Memory B cell (primary cell): ENCODE results near the gene ACAP2.
A peak's percentile ranks its signal among the peaks of the same experiment; 100 is the strongest.

Experiments
- ATAC-seq: fragments of 150-1000 bp; cut with Tn5 transposase; 2 replicates; pipeline ENCODE4 v1.10.0; 2021; ENCODE audit warnings: low read depth, mild to moderate bottlenecking, moderate library complexity
- DNase-seq, 2 donors: peaks; one replicate each; pipeline ENCODE4 v3.0.0; 2022; ENCODE audit warnings: low spot score in 2 of 2
- H3K27ac Mint-ChIP-seq: one replicate; pipeline ENCODE4 v1.8.0; 2022; ENCODE audit warnings: mild to moderate bottlenecking, moderate library complexity, mixed read lengths
- H3K27me3 Mint-ChIP-seq: one replicate; pipeline ENCODE4 v1.8.0; 2022; ENCODE audit warnings: mixed read lengths
- H3K36me3 Mint-ChIP-seq: one replicate; pipeline ENCODE4 v1.8.0; 2022; ENCODE audit warnings: mild to moderate bottlenecking, mixed read lengths
- H3K4me1 Mint-ChIP-seq: one replicate; pipeline ENCODE4 v1.8.0; 2022; ENCODE audit warnings: mixed read lengths
- H3K4me3 Mint-ChIP-seq: one replicate; pipeline ENCODE4 v1.8.0; 2022; ENCODE audit warnings: mild to moderate bottlenecking, moderate library complexity, mixed read lengths
- H3K9me3 Mint-ChIP-seq: one replicate; pipeline ENCODE4 v1.8.0; 2022; ENCODE audit warnings: mixed read lengths

ACAP2 gene

GRCh38 chr3:195451373-195452015 lies 8.7 kb upstream of the ACAP2 start:
- no peak overlapping the region for H3K4me3 Mint-ChIP-seq
- peaks cover 5% of the 10 kb centered on the region for H3K4me1 Mint-ChIP-seq
- peaks cover 2% of the 10 kb centered on the region for H3K36me3 Mint-ChIP-seq
- DNase-seq, result no peak
- peaks cover 2% of the 10 kb centered on the region for H3K9me3 Mint-ChIP-seq
- H3K27ac Mint-ChIP-seq, result no peak overlapping the region
- peaks cover 2% of the 10 kb centered on the region for H3K27me3 Mint-ChIP-seq
- ATAC-seq, result no peak

GRCh38 chr3:195450731-195451229 lies 8.0 kb upstream of the ACAP2 start:
- Mint-ChIP-seq H3K27ac (no peak overlapping the region), H3K4me1 (peaks cover 10% of the 10 kb centered on the region), H3K36me3 (peaks cover 2% of the 10 kb centered on the region), H3K9me3 (peaks cover 2% of the 10 kb centered on the region), H3K27me3 (peaks cover 2% of the 10 kb centered on the region), H3K4me3 (no peak overlapping the region)
- ATAC-seq (no peak), DNase-seq (no peak)

- DNase-seq (no peak), ATAC-seq (no peak)
- Mint-ChIP-seq H3K27ac (no peak overlapping the region), H3K4me1 (peaks cover 19% of the 10 kb centered on the region), H3K4me3 (no peak overlapping the region), H3K9me3 (no peaks in the 10 kb centered on the region), H3K27me3 (no peaks in the 10 kb centered on the region), H3K36me3 (no peaks in the 10 kb centered on the region)
Observed at GRCh38 chr3:195448205-195448875, 5.5 kb upstream of the ACAP2 start.

- DNase-seq (no peak), ATAC-seq (no peak)
- no peaks in the 10 kb centered on the region for H3K36me3 Mint-ChIP-seq
- no peaks in the 10 kb centered on the region for H3K9me3 Mint-ChIP-seq
- no peaks in the 10 kb centered on the region for H3K27me3 Mint-ChIP-seq
- no peak overlapping the region for H3K27ac Mint-ChIP-seq
- peaks cover 21% of the 10 kb centered on the region for H3K4me1 Mint-ChIP-seq
- no peak overlapping the region for H3K4me3 Mint-ChIP-seq
Observed at GRCh38 chr3:195447201-195447600, 4.4 kb upstream of the ACAP2 start.

GRCh38 chr3:195446359-195446758 lies 3.5 kb upstream of the ACAP2 start:
- no peak for DNase-seq
- no peaks in the 10 kb centered on the region for H3K36me3 Mint-ChIP-seq
- peaks cover 27% of the 10 kb centered on the region for H3K4me1 Mint-ChIP-seq
- peak overlapping the region; percentile 0 for H3K27ac Mint-ChIP-seq
- no peaks in the 10 kb centered on the region for H3K27me3 Mint-ChIP-seq
- H3K9me3 Mint-ChIP-seq, result no peaks in the 10 kb centered on the region
- H3K4me3 Mint-ChIP-seq, result no peak overlapping the region
- no peak for ATAC-seq

- Mint-ChIP-seq H3K9me3 (no peaks in the 10 kb centered on the region), H3K27me3 (no peaks in the 10 kb centered on the region), H3K4me3 (no peak overlapping the region), H3K27ac (peak overlapping the region; percentile 0), H3K4me1 (peaks cover 24% of the 10 kb centered on the region), H3K36me3 (no peaks in the 10 kb centered on the region)
- ATAC-seq (no peak), DNase-seq (no peak)
Observed at GRCh38 chr3:195445885-195446284, 3.1 kb upstream of the ACAP2 start.

GRCh38 chr3:195443391-195443989 lies 670 bp upstream of the ACAP2 start:
- no peaks in the 10 kb centered on the region for H3K36me3 Mint-ChIP-seq
- no peaks in the 10 kb centered on the region for H3K9me3 Mint-ChIP-seq
- peak overlapping the region; percentile 98 for H3K4me3 Mint-ChIP-seq
- H3K27me3 Mint-ChIP-seq, result no peaks in the 10 kb centered on the region
- ATAC-seq (no peak), DNase-seq (no peak)
- peaks cover 29% of the 10 kb centered on the region for H3K4me1 Mint-ChIP-seq
- H3K27ac Mint-ChIP-seq, result peak overlapping the region; percentile 31

GRCh38 chr3:195441992-195442572 lies 738 bp downstream of the ACAP2 start:
- ATAC-seq, result peak; percentile 32
- Mint-ChIP-seq H3K9me3 (no peaks in the 10 kb centered on the region), H3K27ac (peak overlapping the region; percentile 95), H3K4me3 (peak overlapping the region; percentile 98), H3K27me3 (no peaks in the 10 kb centered on the region), H3K4me1 (peaks cover 31% of the 10 kb centered on the region), H3K36me3 (no peaks in the 10 kb centered on the region)
- peak; percentile 47 to 65 for DNase-seq

GRCh38 chr3:195441476-195441991 lies 1.3 kb downstream of the ACAP2 start:
- H3K27me3 Mint-ChIP-seq, result no peaks in the 10 kb centered on the region
- peaks cover 31% of the 10 kb centered on the region for H3K4me1 Mint-ChIP-seq
- DNase-seq (no peak), ATAC-seq (no peak)
- peak overlapping the region; percentile 98 for H3K4me3 Mint-ChIP-seq
- no peaks in the 10 kb centered on the region for H3K36me3 Mint-ChIP-seq
- peak overlapping the region; percentile 95 for H3K27ac Mint-ChIP-seq
- H3K9me3 Mint-ChIP-seq, result no peaks in the 10 kb centered on the region

- H3K27me3 Mint-ChIP-seq, result no peaks in the 10 kb centered on the region
- H3K36me3 Mint-ChIP-seq, result no peaks in the 10 kb centered on the region
- peak overlapping the region; percentile 95 for H3K27ac Mint-ChIP-seq
- DNase-seq (no peak), ATAC-seq (no peak)
- no peaks in the 10 kb centered on the region for H3K9me3 Mint-ChIP-seq
- peak overlapping the region; percentile 98 for H3K4me3 Mint-ChIP-seq
- H3K4me1 Mint-ChIP-seq, result peaks cover 27% of the 10 kb centered on the region
Observed at GRCh38 chr3:195441051-195441450, 1.8 kb downstream of the ACAP2 start.

- H3K27ac Mint-ChIP-seq, result no peak overlapping the region
- DNase-seq, result no peak
- H3K9me3 Mint-ChIP-seq, result no peaks in the 10 kb centered on the region
- no peaks in the 10 kb centered on the region for H3K27me3 Mint-ChIP-seq
- no peaks in the 10 kb centered on the region for H3K36me3 Mint-ChIP-seq
- peaks cover 24% of the 10 kb centered on the region for H3K4me1 Mint-ChIP-seq
- ATAC-seq, result no peak
- H3K4me3 Mint-ChIP-seq, result peak overlapping the region; percentile 8
Observed at GRCh38 chr3:195440379-195440778, 2.4 kb downstream of the ACAP2 start.

- Mint-ChIP-seq H3K9me3 (no peaks in the 10 kb centered on the region), H3K4me3 (no peak overlapping the region), H3K4me1 (peaks cover 20% of the 10 kb centered on the region), H3K36me3 (no peaks in the 10 kb centered on the region), H3K27ac (no peak overlapping the region), H3K27me3 (no peaks in the 10 kb centered on the region)
- ATAC-seq (no peak), DNase-seq (no peak)
Observed at GRCh38 chr3:195438371-195438770, 4.4 kb downstream of the ACAP2 start.

GRCh38 chr3:195425849-195426248 lies 17.0 kb downstream of the ACAP2 start:
- Mint-ChIP-seq H3K27me3 (no peaks in the 10 kb centered on the region), H3K4me3 (no peak overlapping the region), H3K4me1 (peaks cover 28% of the 10 kb centered on the region), H3K36me3 (no peaks in the 10 kb centered on the region), H3K27ac (no peak overlapping the region), H3K9me3 (no peaks in the 10 kb centered on the region)
- no peak for DNase-seq
- ATAC-seq, result no peak

GRCh38 chr3:195423818-195424217 lies 19.0 kb downstream of the ACAP2 start:
- no peak for DNase-seq

More at GRCh38 chr3:195423818-195424217, 19.0 kb downstream of the ACAP2 start:
- Mint-ChIP-seq H3K27ac (no peak overlapping the region), H3K36me3 (no peaks in the 10 kb centered on the region), H3K9me3 (no peaks in the 10 kb centered on the region), H3K4me1 (peaks cover 31% of the 10 kb centered on the region), H3K4me3 (no peak overlapping the region), H3K27me3 (no peaks in the 10 kb centered on the region)
- no peak for ATAC-seq
